ENCODE results near the gene ST6GALNAC3.

ST6GALNAC3 gene

DNA sequence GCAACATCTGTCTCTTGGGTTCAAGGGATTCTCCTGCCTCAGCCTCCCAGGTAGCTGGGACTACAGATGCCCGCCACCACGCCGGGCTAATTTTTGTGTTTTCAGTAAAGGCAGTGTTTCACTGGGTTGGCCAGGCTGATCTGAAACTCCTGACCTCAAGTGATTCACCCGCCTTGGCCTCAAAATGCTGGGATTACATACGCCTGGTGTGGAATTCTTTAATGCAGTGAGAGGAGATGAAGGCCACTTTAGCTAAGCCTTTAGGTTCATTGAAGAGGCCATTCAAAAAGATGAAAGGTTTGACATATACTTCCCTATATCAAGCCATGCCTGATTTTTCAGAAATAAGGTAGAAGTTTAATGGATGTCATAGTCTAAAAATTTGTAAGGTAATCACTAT is 162.7 kb downstream of the ST6GALNAC3 start:
- TF ChIP-seq GATA3 (IDR thresholded peaks at IDR 0.05; ENCODE audit: low read depth, low read length) (no peak), GATA2 (IDR thresholded peaks at IDR 0.05; ENCODE audit: low read depth, low read length) (no peak)

DNA sequence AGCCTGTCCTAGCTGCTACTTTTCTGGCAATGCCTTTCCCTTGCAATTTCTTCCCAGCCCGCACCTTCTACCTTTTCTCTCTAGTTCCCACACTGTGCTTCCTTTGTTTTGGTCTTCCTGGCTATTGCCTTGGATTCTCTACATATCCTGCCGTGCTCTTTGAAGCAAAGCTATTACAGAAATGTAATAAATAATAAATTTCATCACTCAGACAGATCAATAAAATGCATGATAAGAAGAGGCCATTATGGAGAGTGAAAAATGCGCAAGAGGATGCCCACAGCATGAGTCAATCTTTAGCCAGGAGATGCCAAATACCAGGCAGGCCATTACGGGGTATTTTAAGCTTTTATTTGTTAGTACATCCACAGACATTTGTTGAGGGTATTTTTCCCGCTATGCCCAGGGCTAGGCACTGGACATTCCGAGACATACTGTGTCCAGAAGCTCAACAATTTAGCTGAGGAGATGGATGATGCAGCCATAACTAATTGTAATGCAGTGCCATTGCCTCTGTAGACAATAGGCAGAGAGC is 163.6 kb downstream of the ST6GALNAC3 start:
- TF ChIP-seq GATA3 (IDR thresholded peaks at IDR 0.05; ENCODE audit: low read depth, low read length) (no peak), GATA2 (IDR thresholded peaks at IDR 0.05; ENCODE audit: low read depth, low read length) (no peak)

DNA sequence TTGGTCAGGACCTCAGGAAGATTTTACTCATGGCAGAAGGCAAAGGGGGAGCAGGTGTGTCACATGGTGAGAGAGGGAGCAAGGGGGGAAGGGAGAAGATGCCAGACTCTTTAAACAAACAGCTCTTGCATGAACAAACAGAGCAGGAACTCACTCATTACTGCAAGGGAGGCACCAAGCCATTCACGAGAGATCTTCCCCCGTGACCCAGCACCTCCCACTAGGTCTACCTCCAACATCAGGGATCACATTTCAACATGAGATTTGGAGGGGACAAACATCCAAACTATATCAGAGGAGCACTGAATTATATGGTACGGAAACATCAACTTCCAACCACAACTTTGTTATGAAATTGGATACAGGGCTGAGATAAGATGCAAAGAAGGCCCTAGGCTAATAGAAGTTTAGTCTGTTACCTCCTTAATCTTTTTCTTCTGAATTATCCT is 164.9 kb downstream of the ST6GALNAC3 start:
- TF ChIP-seq GATA2 (IDR thresholded peaks at IDR 0.05; ENCODE audit: low read depth, low read length) (no peak), GATA3 (IDR thresholded peaks at IDR 0.05; ENCODE audit: low read depth, low read length) (no peak)

DNA sequence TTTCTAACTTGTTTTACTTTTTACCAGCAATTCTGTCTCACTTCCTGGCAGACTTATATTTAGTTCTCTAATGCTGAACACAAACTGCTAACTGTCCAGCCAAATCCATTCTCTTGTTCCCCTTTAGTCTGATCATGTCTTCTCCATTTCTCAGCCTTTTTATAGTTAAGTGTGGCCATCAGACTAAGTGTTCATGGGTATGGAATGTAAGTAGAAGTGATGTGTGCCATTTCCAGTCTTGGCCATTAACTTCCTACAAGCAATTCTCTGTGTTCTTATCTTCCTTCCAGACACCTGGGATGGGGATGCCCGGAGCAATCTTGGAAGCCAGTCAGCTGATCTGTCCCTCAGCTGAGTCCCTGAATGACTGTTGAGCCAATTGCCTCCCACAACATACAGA is 165.8 kb downstream of the ST6GALNAC3 start:
- TF ChIP-seq GATA3 (IDR thresholded peaks at IDR 0.05; ENCODE audit: low read depth, low read length) = no peak
- TF ChIP-seq GATA2 (IDR thresholded peaks at IDR 0.05; ENCODE audit: low read depth, low read length) = no peak

DNA sequence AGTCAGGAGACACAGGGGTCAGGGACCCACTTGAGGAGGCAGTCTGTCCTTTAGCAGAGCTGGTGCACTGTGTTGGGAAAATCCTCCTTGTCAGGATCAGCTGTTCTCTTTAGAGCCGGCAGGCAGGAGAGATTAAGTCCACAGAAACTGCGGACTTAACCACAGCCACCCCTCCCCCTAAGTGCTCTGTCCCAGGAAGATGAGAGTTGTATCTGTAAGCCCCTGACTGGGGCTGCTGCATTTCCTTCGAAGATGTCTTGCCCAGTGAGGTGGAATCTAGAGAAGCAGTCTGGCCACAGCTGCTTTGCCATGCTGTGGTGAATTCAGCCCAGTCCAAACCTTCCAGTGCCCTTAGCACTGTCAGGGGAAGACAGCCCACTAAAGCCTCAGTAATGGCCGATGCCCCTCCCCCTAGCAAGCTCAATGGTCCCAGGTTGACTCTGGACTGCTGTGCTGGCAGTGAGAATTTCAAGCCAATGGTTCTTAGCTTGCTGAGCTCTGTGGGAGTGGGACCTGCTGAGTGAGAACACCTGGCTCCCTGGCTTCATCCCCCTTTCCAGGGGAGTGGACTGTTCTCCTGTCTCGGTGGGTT is 172.8 kb downstream of the ST6GALNAC3 start:
- TF ChIP-seq GATA2 (IDR thresholded peaks at IDR 0.05; ENCODE audit: low read depth, low read length) (no peak), GATA3 (IDR thresholded peaks at IDR 0.05; ENCODE audit: low read depth, low read length) (no peak)

DNA sequence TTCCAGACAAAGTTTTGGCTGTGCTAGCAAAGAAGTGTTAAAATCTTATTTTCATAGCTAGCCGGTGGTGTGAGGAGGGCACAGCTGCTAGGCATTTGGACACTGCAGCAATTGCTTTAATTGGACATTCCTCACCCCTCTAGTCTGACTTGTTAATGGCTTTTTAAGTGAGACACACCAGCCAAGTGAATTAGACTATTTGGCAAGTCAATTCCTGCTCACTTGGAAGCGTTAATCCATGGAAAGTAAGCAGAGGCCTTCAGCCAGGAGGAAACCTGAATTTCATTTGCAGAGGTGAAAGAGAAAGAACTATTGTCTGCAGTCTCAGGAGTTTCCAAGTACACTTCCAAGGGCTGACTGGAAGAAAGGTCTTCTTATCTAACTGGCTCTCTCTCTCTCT is 175.7 kb downstream of the ST6GALNAC3 start:
- TF ChIP-seq GATA2 (IDR thresholded peaks at IDR 0.05; ENCODE audit: low read depth, low read length) (no peak), GATA3 (IDR thresholded peaks at IDR 0.05; ENCODE audit: low read depth, low read length) (no peak)

DNA sequence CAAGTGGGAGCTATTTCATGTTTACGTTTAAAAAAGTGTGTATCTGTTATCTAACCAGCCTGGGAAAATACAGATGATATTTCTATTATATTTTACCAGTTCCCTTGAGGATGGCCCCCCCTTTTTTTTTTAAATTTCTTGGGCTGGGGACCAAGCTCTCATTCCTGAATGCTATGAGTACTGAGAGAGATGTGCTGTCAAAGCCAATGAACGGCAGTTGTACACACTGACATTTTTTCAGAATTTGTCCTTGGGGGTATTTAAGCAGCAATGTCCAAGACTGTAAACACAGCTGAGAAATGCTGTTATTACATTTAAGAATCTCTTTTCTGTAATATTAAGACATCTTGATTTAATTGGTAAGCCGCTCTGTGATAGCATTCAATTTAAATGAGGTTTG is 177.9 kb downstream of the ST6GALNAC3 start:
- TF ChIP-seq GATA3 (IDR thresholded peaks at IDR 0.05; ENCODE audit: low read depth, low read length) (no peak), GATA2 (IDR thresholded peaks at IDR 0.05; ENCODE audit: low read depth, low read length) (no peak)

DNA sequence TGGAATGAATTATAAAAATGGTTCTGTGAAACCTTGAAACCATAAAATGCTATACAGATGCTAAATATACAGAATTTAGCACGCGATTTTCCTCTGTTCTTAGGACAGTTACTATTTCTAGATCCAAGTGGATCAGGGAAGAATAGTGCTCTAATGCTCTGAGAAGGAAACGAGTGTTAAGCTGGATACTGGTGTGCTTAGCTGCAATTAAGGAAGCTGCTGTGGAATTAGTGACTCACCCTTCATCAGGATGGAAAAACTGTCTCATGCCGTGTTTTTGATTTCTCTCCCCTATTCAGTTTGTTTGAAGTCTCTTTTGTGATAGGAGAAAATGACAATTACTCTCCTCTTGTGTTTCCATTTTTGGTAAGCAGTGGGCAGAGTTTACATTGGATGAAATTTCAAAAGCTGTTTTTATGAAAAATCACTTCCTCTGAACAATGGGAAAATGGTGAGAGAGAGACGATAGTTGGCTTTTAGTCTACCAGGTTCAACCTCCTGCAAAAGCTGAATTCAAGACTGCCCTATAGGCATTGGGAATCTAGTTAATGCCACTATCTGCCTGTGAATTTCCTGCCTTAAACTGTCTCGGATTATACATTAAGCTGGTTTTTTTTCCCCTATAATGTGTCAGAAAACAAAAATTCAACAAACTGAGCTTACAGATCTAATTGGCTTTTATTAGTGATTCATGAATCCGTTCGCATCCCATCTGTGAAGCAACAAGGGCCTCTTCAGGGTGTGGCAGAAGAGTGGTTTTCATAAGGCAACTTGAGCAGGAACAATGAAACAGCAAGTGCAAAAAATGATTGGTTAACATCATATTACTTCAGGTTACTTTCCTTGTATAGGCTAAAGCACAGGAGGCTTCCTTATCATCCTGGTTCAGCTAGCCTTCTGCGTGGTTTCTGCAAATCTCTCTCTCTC is 179.8 kb downstream of the ST6GALNAC3 start:
- TF ChIP-seq GATA3 (IDR thresholded peaks at IDR 0.05; ENCODE audit: low read depth, low read length) = no peak
- no peak for TF ChIP-seq GATA2 (IDR thresholded peaks at IDR 0.05; ENCODE audit: low read depth, low read length)

DNA sequence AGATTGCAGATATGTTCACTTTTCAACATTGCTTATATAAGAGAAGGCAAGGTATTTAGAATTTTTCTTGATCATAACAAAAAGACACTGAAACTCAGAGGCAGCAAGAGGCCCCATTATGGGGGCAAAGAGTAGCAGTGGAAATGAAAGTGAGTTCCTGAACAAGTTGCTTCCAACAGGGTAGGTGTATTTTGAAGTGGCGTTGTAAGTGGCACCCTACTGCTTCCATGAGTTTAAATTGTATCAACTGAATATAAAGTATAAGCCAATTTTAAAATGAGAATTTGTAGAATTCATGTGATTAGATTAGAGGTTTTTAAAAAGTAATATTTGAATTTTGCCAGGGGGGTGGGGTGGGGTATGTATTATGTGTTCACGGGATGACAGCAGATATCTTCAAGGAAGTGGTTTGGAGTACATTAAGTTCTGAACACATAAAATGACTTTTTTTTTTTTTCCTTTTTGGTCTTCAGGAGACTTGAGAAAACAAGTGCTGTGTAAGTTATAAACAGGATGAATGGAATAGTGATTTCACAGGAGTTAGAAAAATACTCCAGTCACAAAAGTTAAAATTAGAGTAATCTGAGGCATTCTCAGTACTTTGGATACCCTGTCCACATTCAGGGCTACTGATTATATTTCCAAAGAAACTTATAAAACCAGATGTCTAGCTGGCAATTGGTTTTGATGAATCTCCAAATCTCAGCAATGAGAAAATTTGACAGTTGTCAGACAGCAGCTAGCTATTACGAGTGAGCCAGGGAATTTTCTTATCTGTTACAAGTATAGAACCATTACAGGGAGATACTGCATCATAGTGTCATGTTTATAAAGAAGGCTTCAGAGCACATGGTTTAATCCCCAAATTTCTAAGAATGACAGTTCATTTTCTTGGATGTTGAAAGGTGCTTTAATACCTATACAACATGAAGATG is 182.0 kb downstream of the ST6GALNAC3 start:
- no peak for TF ChIP-seq GATA3 (IDR thresholded peaks at IDR 0.05; ENCODE audit: low read depth, low read length)
- no peak for TF ChIP-seq GATA2 (IDR thresholded peaks at IDR 0.05; ENCODE audit: low read depth, low read length)

DNA sequence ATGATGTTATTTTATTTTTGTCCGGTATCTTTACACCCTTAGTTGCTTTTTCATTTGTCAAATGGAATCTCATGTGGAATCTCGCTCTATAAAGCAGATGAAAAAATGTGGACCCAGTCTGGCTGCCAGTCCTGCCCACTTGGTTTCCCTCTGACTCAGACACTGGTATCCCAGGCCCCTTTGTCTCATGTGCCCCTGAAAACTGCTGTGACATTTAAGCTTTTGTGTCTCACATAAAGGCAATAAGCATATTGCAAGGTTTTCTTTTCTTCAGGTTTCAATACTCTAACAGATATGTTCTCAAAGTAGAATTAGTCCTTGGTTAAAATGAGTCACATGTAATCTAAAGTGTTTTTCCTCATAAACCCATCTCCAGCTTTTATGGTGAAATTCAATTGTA is 183.3 kb downstream of the ST6GALNAC3 start:
- TF ChIP-seq GATA2 (IDR thresholded peaks at IDR 0.05; ENCODE audit: low read depth, low read length) (no peak), GATA3 (IDR thresholded peaks at IDR 0.05; ENCODE audit: low read depth, low read length) (no peak)

DNA sequence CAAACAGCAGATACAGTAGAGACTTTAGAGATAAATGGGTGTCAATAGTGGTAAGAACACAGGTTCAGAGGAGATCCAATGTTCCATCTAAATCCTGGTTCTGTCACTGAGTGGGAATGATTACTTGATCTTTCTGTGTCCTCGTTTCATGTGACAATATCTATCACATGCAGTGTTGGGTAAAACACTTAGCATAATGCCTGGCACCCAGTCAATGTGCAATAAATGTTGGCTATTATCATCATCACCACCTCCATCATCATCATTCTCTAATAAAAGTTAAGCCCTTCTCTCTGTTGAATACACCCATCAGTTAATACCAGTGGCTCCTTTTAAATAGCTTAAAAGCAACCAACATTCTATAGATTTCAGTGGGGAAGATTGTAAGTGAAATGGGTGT is 184.7 kb downstream of the ST6GALNAC3 start:
- TF ChIP-seq GATA2 (IDR thresholded peaks at IDR 0.05; ENCODE audit: low read depth, low read length) (no peak), GATA3 (IDR thresholded peaks at IDR 0.05; ENCODE audit: low read depth, low read length) (no peak)

DNA sequence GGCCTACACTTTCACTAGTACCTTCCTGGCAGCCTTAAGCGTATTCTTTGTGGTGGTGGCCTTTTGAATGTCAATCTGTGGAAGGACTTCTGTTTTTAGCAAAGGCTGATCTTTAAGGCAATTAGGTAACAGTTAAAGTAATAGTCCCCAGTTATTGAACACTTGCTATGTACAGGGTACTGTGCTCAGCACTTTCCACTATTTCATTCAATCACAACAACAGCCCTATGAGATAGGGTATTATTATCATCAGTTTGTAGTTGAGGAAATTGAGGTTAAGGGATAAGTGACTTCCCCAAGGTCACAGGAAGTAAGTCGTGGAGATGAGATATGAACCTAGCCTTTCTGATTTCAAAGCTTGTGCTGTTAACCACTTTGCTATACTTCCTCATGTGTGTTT is 185.7 kb downstream of the ST6GALNAC3 start:
- TF ChIP-seq GATA2 (IDR thresholded peaks at IDR 0.05; ENCODE audit: low read depth, low read length) (no peak), GATA3 (IDR thresholded peaks at IDR 0.05; ENCODE audit: low read depth, low read length) (no peak)

DNA sequence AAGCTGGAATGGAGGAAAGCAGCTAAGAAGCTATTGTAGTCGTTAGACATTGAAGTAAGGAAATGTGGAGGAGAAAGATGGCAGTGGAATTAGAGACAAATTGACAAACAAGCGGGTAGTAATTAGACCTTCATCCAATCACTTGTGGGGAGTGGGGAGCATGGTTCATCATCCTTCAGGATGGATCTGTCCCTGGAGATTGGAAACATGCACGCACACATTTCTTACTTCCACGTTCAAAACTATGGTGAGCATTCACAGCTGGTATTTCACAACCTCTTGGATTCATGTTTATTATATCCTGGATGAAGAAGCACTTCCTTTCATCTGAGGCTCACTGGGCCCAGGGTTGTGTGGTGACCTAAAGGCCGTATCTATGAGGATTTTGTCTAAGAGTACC is 188.1 kb downstream of the ST6GALNAC3 start:
- no peak for TF ChIP-seq GATA3 (IDR thresholded peaks at IDR 0.05; ENCODE audit: low read depth, low read length)
- TF ChIP-seq GATA2 (IDR thresholded peaks at IDR 0.05; ENCODE audit: low read depth, low read length) = no peak

DNA sequence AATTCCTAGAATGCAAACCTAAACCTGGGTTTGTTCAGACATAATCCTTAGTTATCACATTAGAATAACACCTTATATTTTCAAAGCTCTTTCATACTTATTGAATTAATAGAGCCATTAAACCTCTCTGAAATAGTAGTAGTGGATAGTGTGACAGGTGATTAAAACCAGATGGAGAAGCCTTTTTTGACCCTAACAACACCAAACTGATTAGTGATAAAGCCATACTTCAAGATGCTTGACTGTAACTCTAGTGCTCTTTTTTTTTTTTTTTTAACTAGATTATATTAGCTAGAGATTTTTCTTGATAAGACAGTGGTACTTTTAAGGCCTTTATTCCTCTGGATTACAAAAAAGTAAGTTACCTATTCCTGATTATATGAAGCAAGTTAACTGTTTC is 190.1 kb downstream of the ST6GALNAC3 start:
- TF ChIP-seq GATA3 (IDR thresholded peaks at IDR 0.05; ENCODE audit: low read depth, low read length) = no peak
- no peak for TF ChIP-seq GATA2 (IDR thresholded peaks at IDR 0.05; ENCODE audit: low read depth, low read length)
